H1 (cell line): ENCODE data around the gene CCDC91. TPM values are rescaled to one million over a fixed set of nuclear protein-coding genes. Genes with fewer than 3 reads are reported as not detected.

Source experiments
- EP300 ChIP-seq, 2 experiments: IDR thresholded peaks; 1 replicate in 1 of 2; 2 replicates in 1 of 2; pipeline ENCODE4 v1.6.1; 2011 to 2012; ENCODE audit warnings: low read depth in 2 of 2, low read length in 2 of 2, mild to moderate bottlenecking in 2 of 2, borderline replicate concordance in 1 of 2, inconsistent platforms in 1 of 2, moderate library complexity in 1 of 2
- GABPA ChIP-seq: IDR thresholded peaks from 2 replicates; pipeline ENCODE4 v1.6.1; 2011; ENCODE audit warnings: mild to moderate bottlenecking, low read length, moderate library complexity, borderline replicate concordance; ENCODE audit not compliant: insufficient read depth
- polyA plus RNA-seq, 7 experiments: library from polyadenylated mRNA; depleted of rRNA in 3 of 7; stranded (reverse) in 5 of 7; unstranded in 2 of 7; fragments of >200 nt in 5 of 7; fragments of 200-250 nt in 2 of 7; gene quantifications; 1 replicate in 5 of 7; 2 replicates in 1 of 7; 4 replicates in 1 of 7; pipeline versions ENCODE4 v1.2.1 to v1.2.3, GENCODE V29; 2011 to 2013; ENCODE audit warnings: missing spikeins in 2 of 7, mixed read lengths in 2 of 7
- total RNA-seq: library from RNA; stranded (reverse); fragmentation: NEBNext Ultra II Directional; extraction: Animal tissue kit (Norgen Biotek cat#: 25700); gene quantifications from 2 replicates; pipeline ENCODE4 v1.2.1, GENCODE V29; 2021

Gene CCDC91
- total and polyA plus RNA-seq, 2 of the 8 experiments (the other 6 are each of a cell fraction or from before 2014, with no cell fraction given) = 8.6 to 23.1 TPM

GRCh38 chr12:28171356-28172060, 18.7 kb upstream of the CCDC91 start (continued):
- no peak for TF ChIP-seq EP300 (IDR thresholded peaks at IDR 0.05; ENCODE audit: borderline replicate concordance in 1 of 2, low read depth in 2 of 2, low read length in 2 of 2)
- no peak for TF ChIP-seq GABPA
